C4-2B (cell line): ENCODE measurements around the gene MSMB.

Experiments used
- CTCF ChIP-seq: fragments of 450-650 bp; conservative IDR thresholded peaks from 2 replicates; pipeline ENCODE4 v1.5.1; 2017; ENCODE audit warnings: mild to moderate bottlenecking
- ZFX ChIP-seq: fragments of 450-650 bp; IDR thresholded peaks from 2 replicates; pipeline ENCODE4 v1.6.1; 2017

GRCh38 chr10:46068117-46068516 is 22.0 kb upstream of the MSMB start:
- TF ChIP-seq CTCF = no peak
- TF ChIP-seq ZFX = no peak
